Esophagus muscularis mucosa (tissue), 4 donors: ENCODE results near the gene GALNT18. TPM values are rescaled to one million over a fixed set of nuclear protein-coding genes. Genes with fewer than 3 reads are reported as not detected.

ENCODE experiments used
- DNase-seq: peaks from one replicate; pipeline ENCODE4 v3.0.0-alpha.2; 2017; ENCODE audit errors: extremely low spot score
- H3K27ac ChIP-seq, 4 donors: fragments of 200-600 bp; sonication (generic); replicated peaks in 1 of 4; 1 replicate in 3 of 4; 2 replicates in 1 of 4; pipeline ENCODE4 v1.5.1; 2016 to 2019; ENCODE audit warnings: mild to moderate bottlenecking in 1 of 4
- H3K27me3 ChIP-seq, 4 donors: fragments of 200-600 bp; sonication (generic); one replicate each; pipeline versions ENCODE4 v1.5.1 to v1.6.0; 2016 to 2019
- H3K36me3 ChIP-seq, 4 donors: fragments of 200-600 bp; sonication (generic); one replicate each; pipeline ENCODE4 v1.5.1; 2016 to 2019
- H3K4me1 ChIP-seq, 4 donors: fragments of 200-600 bp; sonication (generic); one replicate each; pipeline ENCODE4 v1.5.1; 2016 to 2019
- H3K4me3 ChIP-seq, 4 donors: fragments of 200-600 bp; sonication (generic); 1 replicate in 2 of 4; 2 replicates in 2 of 4; pipeline ENCODE4 v1.5.1; 2016 to 2019; ENCODE audit warnings: mild to moderate bottlenecking in 4 of 4, moderate library complexity in 1 of 4
- H3K9me3 ChIP-seq, 4 donors: fragments of 200-600 bp; sonication (generic); 1 replicate in 3 of 4; 2 replicates in 1 of 4; pipeline ENCODE4 v1.5.1; 2016 to 2019
- CTCF ChIP-seq, 3 experiments: fragments of 200-600 bp in 2 of 3; fragments of 450-650 bp in 1 of 3; sonication (generic) in 2 of 3; IDR thresholded peaks; one replicate each; pipeline ENCODE4 v1.5.1; 2017 to 2019; ENCODE audit warnings: antibody characterized with exemption in 3 of 3, mild to moderate bottlenecking in 2 of 3, moderate library complexity in 1 of 3
- EP300 ChIP-seq: sonication (generic); formaldehyde crosslinking; IDR thresholded peaks from one replicate; pipeline ENCODE4 v1.6.1; 2017; ENCODE audit warnings: antibody characterized with exemption
- POLR2A ChIP-seq: fragments of 450-650 bp; IDR thresholded peaks from one replicate; pipeline ENCODE4 v1.6.1; 2017; ENCODE audit warnings: antibody characterized with exemption, moderate library complexity, mild to moderate bottlenecking, low read depth
- POLR2AphosphoS5 ChIP-seq, 2 donors: sonication (generic); formaldehyde crosslinking; IDR thresholded peaks; one replicate each; pipeline ENCODE4 v1.6.1; 2017; ENCODE audit warnings: antibody characterized with exemption in 2 of 2
- WGBS: methylation state at CpG from one replicate; pipeline ENCODE4 v1.1.5; 2018; 5-methylcytosine and 5-hydroxymethylcytosine counted together
- intact Hi-C: fragments of 100-400 bp; cut with DNase I; formaldehyde crosslinking; loops from one replicate; pipeline ENCODE4 v1.15.1; 2023
- total RNA-seq, 4 donors: library from RNA; depleted of rRNA; stranded (reverse); fragments of >200 nt; gene quantifications; one replicate each; pipeline versions ENCODE4 v1.1.0 to v1.2.1, GENCODE V29; 2016

Gene GALNT18
- total RNA-seq, 4 donors from 2014 or later, result 29.1 to 67.0 (median 49.3) TPM

DNA sequence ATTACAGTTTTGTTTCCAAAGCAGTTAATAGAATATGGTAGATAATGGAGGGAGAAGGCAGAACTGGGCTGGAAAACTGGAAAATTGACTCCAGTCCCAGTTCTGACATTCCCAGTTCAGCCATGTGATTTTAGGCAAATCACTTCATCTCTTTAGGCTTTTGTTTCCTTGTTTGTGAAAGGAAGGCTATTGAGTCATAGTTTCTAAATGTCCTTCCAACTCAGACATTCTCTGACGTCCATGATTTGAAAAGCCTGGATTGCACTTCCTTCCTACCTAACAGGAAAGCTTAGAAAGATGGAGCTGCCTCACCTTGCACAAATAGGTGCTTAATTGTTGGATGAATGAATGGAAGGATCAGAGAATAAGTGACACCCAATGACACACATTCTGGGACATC is 19.8 kb upstream of the GALNT18 start:
- WGBS, result 46% methylated on average over 1 of the region's 1 CpG
- H3K27ac ChIP-seq, result peak overlapping the region in 2 of 4 donors; percentile 3 to 4
- no peaks in the 10 kb centered on the region for H3K36me3 ChIP-seq
- no peaks in the 10 kb centered on the region for H3K9me3 ChIP-seq
- intact Hi-C loops, result no loop called here
- TF ChIP-seq POLR2A, result no peak
- no peak for TF ChIP-seq EP300
- TF ChIP-seq POLR2AphosphoS5 (IDR thresholded peaks at IDR 0.05), result no peak
- no peak for TF ChIP-seq CTCF (IDR thresholded peaks at IDR 0.05)
- H3K4me1 ChIP-seq, result peaks cover 0 to 5% (median 2%) of the 10 kb centered on the region in 4 donors
- H3K4me3 ChIP-seq, result no peak overlapping the region
- peak; percentile 12 for DNase-seq
- H3K27me3 ChIP-seq, result no peaks in the 10 kb centered on the region

GRCh38 chr11:11640996-11641395 is 19.2 kb upstream of the GALNT18 start:
- no peaks in the 10 kb centered on the region for H3K9me3 ChIP-seq
- intact Hi-C loops, result no loop called here
- H3K27me3 ChIP-seq, result no peaks in the 10 kb centered on the region
- peak overlapping the region in 3 of 4 donors; percentile 4 to 17 (median 15) for H3K27ac ChIP-seq
- no peaks in the 10 kb centered on the region for H3K36me3 ChIP-seq
- DNase-seq, result peak; percentile 66
- TF ChIP-seq CTCF (IDR thresholded peaks at IDR 0.05) (no peak), POLR2AphosphoS5 (IDR thresholded peaks at IDR 0.05) (no peak), EP300 (no peak), POLR2A (no peak)
- H3K4me3 ChIP-seq, result no peak overlapping the region
- 89% methylated on average over 5 of the region's 5 CpGs for WGBS
- peaks cover 0 to 5% (median 2%) of the 10 kb centered on the region in 4 donors for H3K4me1 ChIP-seq

- Histone ChIP-seq H3K9me3 (no peaks in the 10 kb centered on the region), H3K27ac (peak overlapping the region in 1 of 4 donors; percentile 17), H3K4me1 (peaks cover 0 to 12% (median 5%) of the 10 kb centered on the region in 4 donors), H3K4me3 (no peak overlapping the region), H3K36me3 (no peaks in the 10 kb centered on the region), H3K27me3 (no peaks in the 10 kb centered on the region)
- intact Hi-C loops, result no loop called here
- 100% methylated on average over 1 of the region's 1 CpG for WGBS
- TF ChIP-seq POLR2A (no peak), POLR2AphosphoS5 (IDR thresholded peaks at IDR 0.05) (no peak), CTCF (IDR thresholded peaks at IDR 0.05) (no peak), EP300 (no peak)
- DNase-seq, result peak; percentile 74
Observed at GRCh38 chr11:11640152-11640551, 18.3 kb upstream of the GALNT18 start.

GRCh38 chr11:11636671-11637070 is 14.9 kb upstream of the GALNT18 start:
- 75% methylated on average over 3 of the region's 3 CpGs for WGBS
- no peaks in the 10 kb centered on the region for H3K27me3 ChIP-seq
- intact Hi-C loops, result no loop called here
- H3K4me3 ChIP-seq, result no peak overlapping the region
- H3K9me3 ChIP-seq, result no peaks in the 10 kb centered on the region
- DNase-seq, result peak; percentile 66
- no peak overlapping the region for H3K27ac ChIP-seq
- no peaks in the 10 kb centered on the region for H3K36me3 ChIP-seq
- H3K4me1 ChIP-seq, result peaks cover 0 to 12% (median 6%) of the 10 kb centered on the region in 4 donors
- TF ChIP-seq CTCF (IDR thresholded peaks at IDR 0.05) (no peak), EP300 (no peak)

DNA sequence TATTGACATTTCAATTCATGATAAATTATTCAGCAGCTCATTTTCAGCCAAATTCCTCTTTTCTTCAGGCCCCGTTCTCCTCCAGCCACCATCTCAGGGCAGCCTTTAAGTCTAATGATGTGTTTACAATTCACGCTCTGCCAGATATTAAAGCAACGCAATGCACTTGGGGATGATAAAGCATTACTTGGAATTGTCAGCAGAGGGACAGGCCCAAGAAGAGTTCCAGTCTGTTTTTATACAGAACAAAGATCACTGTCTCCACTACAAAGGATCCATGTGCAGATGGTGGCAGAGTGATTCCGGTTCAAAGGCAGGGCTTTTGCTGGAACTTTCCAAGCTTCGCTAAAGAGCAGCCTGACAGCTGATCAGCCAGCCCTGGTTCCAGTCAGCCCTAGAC is 13.6 kb upstream of the GALNT18 start:
- Histone ChIP-seq H3K4me3 (no peak overlapping the region), H3K9me3 (no peaks in the 10 kb centered on the region), H3K27me3 (no peaks in the 10 kb centered on the region), H3K27ac (no peak overlapping the region), H3K36me3 (no peaks in the 10 kb centered on the region), H3K4me1 (peaks cover 0 to 8% (median 3%) of the 10 kb centered on the region in 4 donors)
- peak; percentile 89 for DNase-seq
- TF ChIP-seq EP300, result no peak
- no peak for TF ChIP-seq POLR2AphosphoS5 (IDR thresholded peaks at IDR 0.05)
- TF ChIP-seq POLR2A, result no peak
- peak in 1 of 3 experiments; percentile 32 for TF ChIP-seq CTCF (IDR thresholded peaks at IDR 0.05)
- WGBS, result 60% methylated on average over 5 of the region's 5 CpGs
- intact Hi-C loops, result no loop called here
